Hippocampal formation (tissue), 2 donors: Measurements from ENCODE around the gene CDC14A.

Experiments used
- DNase-seq, 2 donors: peaks; one replicate each; lab custom pipeline; 2025; lab: John Stamatoyannopoulos, UW

The CDC14A gene

DNA sequence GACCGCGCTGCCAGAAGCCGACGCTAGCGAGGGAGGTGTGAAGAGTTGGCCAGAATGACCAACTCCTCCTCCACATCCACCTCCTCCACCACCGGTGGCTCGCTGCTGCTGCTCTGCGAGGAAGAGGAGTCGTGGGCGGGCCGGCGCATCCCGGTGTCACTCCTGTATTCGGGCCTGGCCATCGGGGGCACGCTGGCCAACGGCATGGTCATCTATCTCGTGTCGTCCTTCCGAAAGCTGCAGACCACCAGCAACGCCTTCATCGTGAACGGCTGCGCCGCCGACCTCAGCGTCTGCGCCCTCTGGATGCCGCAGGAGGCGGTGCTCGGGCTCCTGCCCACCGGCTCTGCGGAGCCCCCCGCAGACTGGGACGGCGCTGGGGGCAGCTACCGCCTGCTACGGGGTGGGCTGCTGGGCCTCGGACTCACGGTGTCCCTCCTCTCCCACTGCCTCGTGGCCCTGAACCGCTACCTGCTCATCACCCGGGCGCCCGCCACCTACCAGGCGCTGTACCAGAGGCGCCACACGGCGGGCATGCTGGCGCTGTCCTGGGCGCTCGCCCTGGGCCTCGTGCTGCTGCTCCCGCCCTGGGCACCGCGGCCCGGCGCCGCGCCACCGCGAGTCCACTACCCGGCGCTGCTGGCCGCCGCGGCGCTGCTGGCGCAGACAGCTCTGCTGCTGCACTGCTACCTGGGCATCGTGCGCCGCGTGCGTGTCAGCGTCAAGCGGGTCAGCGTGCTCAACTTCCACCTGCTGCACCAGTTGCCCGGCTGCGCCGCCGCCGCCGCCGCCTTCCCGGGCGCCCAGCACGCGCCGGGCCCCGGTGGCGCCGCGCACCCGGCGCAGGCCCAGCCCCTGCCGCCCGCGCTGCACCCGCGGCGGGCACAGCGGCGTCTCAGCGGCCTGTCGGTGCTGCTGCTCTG lies 186.9 kb downstream of the CDC14A start:
- DNase-seq: peak in 1 of 2 donors; percentile 7

DNA sequence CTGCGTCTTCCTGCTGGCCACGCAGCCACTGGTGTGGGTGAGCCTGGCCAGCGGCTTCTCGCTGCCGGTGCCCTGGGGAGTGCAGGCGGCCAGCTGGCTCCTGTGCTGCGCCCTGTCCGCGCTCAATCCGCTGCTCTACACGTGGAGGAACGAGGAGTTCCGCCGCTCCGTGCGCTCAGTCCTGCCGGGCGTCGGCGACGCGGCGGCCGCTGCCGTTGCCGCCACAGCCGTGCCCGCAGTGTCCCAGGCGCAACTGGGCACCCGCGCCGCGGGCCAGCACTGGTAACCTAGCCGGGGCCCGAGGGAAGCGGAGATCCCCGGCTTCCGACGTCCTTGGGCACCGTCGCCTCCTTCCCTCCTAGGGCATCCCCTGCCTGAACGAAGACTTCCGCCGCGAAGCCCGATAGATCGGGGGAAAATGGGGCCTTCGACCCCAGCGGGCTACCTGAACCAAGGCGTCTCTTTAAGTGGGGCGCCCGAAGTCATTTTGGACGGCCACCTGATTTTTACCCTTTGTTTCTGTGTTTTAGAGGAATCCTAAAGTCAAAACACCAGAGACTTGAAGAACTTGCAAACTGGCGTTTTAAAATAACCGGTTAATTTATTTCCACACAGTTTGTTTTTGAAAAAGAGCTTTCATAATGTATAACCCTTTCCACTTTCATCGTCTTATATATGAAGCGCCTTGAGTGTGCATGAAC lies 187.7 kb downstream of the CDC14A start:
- DNase-seq: no peak

DNA sequence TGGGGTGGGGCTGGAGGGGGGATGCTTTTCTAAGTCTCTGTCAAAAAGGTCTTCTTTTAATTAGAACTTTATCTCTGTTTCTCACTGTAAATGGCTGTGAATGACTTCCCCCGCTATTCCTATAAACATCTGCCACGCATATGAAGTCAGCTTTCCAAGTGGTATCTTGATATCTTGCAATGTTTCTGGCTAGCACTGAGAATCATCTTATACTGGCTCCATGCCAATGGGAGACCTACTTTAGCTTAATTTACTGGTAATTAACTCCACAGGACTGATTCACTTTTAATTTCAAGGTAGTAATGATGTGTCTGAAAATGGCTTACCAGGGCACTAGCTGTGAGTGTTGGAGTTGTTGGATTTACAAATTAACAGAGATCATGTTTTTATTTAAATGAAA lies 190.0 kb downstream of the CDC14A start:
- no peak for DNase-seq

DNA sequence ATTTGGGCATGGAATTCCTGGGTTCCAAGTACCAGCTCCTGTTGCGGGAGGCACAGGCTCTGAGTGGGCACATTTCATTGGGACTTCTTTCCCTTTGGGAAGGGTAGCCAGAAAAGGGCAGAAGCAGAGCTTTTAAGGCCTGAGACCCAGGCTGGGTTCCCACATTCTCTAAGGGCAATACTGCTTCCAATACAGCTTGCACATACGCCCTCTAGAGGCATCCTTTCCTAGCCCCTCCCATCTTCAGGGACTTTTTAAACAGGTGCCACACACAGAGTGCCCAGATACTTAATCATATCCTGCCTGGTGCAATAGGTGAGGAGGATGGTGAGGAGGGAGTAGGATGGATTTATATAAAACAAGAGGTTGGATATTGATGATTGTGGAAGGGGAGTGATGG lies 191.3 kb downstream of the CDC14A start:
- DNase-seq: no peak

DNA sequence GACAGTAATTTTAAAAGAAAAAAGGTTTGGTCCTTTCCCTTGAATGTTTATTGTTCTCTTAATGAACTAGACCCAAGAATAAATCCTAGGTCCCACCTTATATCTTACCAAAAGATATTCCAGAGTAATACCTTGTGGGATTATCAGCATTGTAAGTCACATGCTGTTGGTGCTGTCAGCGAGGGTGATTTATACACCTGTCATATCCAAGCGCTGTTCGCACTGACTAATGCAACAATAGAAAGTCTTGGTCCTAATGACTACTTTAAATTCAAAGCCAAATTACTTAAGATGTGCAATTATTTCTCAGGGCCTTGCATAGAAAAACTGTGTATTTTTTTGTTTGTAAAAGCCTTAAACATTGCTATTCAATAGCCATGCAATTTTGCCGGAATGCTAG lies 192.5 kb downstream of the CDC14A start:
- DNase-seq: no peak

DNA sequence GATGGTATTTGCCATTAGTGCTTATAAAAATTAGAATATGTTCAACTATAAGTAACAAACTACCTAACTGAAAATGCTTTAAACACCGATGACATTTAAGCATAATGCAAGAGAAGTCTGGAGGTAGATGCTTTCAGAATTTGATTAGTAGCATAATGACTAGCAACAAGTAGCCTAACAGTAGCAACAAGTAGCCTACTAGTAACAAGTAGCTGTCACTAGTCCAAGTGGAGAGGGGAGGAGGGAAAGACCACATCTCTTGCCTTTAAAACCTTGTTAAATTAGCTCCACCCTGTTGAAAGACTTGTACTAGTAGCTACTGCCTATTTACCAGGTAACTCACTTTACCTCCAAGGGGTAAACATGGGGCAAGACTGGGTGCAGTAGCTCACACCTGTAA lies 193.5 kb downstream of the CDC14A start:
- DNase-seq: no peak

DNA sequence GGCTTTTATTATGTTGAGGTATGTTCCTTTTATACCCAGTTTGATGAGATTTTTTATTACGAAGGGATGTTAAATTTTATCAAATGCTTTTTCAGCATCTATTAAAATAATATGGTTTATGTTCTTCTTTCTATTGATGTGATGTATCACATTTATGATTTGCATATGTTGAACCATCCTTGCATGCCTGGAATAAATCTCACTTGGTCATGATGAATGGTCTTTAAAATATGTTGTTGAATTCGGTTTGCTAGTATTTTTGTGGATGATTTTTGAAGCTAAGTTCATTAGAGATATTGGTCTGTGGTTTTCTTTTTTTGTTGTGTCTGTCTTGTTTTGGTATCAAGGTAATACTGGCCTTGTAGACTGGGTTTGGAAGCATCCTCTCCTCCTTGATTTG lies 199.7 kb downstream of the CDC14A start:
- no peak for DNase-seq

DNA sequence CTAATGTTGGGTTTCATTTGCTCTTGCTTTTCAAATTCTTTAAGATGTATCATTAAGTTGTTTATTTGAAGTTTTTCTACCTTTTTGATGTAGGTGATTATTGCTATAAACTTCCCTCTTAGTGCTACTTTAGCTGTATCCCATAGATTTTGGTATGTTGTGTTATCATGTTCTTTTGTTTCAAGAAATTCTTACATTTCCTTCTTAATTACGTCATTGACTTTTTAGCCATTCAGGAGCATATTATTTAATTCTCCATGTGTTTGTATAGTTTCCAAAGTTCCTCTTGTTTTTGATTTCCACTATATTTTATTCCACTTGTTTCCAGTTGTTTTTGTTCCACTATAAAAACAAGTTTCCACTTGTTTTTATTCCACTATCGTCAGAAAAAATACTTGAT lies 200.6 kb downstream of the CDC14A start:
- DNase-seq: no peak

DNA sequence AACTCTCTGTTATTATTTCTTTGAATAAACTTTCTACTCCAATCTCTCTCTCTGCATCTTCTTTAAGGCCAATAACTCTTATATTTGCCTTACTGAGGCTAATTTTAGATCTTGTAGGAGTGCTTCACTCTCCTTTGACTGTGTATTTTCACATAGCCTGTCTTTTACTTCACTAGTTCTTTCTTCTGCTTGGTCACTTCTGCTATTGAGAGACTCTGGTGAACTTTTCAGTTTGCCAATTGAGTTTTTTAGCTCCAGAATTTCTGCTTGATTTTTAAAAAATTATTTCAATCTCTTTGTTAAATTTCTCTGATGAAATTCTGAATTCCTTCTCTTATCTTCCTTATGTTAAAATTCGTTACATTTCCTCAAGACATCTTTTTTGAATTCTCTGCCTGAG lies 203.9 kb downstream of the CDC14A start:
- no peak for DNase-seq

DNA sequence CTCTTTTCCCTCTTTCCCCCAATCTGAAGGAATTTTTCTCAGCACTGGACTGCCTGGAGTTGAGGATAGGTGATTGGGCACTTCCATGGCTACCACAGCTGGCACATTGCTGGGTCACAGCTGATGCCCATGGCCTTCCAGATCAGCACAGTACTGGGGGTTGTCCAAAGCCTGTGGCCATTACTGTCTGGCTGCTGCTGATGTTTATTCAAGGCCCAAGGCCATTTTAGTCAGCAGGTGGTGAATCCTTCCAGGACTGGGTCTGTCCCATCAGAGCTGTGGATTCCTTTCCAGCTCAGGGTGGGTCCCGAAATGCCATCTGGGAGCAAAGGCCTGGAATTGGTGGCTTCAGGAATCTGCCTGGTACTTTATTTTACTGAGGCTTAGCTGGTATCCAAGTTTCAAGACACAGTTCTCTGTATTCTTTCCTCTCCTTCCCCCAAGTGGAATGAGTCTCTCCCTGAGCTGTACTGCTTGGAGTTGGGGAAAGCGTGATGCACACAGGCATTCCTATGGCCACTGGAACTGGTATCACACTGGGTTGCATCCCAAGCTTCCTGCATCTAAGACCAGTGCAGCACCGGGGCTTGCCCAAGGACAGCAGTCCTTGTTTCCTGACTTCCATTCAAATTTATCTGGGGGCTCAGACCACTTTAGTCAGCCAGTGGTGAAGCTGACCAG lies 204.8 kb downstream of the CDC14A start:
- no peak for DNase-seq

DNA sequence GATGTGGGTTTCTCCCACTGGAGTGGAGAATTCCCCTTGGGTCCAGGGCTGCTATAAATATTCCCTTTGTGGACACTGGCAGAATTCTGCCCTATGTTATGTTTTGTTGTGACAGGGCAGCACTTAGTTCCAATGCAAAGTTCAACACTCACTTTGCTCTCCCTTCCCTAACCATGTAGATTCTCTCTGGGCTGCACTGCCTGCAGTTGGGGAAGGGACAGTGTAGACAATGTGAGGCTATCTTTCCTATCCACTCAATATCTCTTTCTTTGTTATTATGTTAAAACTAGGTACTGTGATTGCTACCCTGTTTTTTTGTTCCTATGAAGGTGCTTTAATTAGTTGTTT lies 205.3 kb downstream of the CDC14A start:
- DNase-seq: no peak

DNA sequence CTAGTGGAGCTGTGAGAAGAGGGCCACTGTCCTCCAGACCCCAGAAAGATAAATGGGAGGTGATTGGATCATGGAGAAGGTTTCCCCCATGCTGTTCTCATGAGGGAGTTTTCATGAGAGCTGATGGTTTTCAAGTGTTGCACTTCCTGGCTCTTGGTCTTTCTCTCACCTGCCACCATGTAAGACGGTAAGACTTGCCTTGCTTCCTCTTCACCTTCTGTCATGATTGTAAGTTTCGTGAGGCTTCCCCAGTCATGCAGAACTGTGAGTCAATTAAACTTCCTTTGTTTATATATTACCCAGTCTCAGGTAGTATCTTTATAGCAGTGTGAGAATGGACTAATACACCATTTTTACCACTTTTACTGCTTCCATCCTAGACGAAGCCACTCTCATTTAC lies 213.2 kb downstream of the CDC14A start:
- DNase-seq: no peak

DNA sequence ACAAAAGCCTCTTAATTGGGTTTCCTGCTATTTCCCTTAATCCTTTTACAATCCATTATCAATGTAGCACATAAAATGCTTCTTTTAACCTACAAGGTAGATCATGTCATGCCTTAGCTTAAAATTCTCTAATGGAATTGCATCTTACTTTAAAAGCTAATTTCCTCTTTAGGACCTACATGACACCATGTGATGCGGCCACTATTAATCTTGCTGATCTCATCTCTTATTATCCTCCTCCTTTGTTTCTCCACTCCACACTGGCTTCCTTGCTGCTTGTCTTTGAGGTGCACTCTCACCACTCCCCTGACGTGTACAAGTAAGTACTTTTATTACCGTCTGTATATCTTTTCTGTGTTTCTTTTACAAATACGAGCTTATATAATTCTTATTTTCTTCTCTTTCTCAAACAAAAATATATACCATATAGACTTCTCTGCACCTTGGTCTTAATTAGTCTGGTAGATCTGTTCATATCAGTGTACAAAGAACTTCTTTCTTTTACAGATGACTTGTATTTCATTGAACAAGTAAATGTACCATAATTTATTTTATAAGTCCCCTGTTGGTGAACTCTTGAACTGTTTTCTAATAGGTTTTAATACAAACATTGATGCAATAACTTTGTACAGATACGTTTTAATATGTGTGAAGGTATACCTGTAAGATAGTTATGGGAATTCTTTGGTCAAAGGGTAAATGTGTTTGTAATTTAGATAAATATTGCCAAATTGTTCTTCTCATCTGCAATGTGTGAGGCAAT lies 213.8 kb downstream of the CDC14A start:
- no peak for DNase-seq

DNA sequence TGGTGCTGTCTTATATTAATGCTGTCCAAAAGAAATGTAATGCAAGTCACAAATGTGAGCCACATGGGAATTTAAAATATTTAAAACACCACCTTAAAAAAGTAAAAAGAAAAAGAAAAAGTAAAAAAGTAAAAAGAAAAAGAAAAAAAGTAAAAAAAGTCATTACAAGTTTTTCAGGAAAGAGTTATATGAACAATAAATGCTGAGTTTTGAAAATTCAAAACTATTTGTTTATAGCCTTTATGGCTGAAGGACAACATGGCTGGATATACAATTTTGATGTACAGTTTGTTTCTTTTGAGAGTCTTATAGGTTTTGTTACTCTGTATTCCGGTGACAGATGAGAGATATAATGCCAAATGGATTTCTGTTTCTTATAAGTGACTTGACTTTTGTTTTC lies 214.8 kb downstream of the CDC14A start:
- DNase-seq: no peak
